CD4-positive, alpha-beta T cell treated with Interleukin-15 for 1 hour (primary cell): ENCODE measurements around the gene ARAP3.
A peak's percentile ranks its signal among the peaks of the same experiment; 100 is the strongest.

Experiments used
- DNase-seq: peaks from one replicate; pipeline ENCODE4 v3.0.0-alpha.2; 2020

Gene ARAP3

DNA sequence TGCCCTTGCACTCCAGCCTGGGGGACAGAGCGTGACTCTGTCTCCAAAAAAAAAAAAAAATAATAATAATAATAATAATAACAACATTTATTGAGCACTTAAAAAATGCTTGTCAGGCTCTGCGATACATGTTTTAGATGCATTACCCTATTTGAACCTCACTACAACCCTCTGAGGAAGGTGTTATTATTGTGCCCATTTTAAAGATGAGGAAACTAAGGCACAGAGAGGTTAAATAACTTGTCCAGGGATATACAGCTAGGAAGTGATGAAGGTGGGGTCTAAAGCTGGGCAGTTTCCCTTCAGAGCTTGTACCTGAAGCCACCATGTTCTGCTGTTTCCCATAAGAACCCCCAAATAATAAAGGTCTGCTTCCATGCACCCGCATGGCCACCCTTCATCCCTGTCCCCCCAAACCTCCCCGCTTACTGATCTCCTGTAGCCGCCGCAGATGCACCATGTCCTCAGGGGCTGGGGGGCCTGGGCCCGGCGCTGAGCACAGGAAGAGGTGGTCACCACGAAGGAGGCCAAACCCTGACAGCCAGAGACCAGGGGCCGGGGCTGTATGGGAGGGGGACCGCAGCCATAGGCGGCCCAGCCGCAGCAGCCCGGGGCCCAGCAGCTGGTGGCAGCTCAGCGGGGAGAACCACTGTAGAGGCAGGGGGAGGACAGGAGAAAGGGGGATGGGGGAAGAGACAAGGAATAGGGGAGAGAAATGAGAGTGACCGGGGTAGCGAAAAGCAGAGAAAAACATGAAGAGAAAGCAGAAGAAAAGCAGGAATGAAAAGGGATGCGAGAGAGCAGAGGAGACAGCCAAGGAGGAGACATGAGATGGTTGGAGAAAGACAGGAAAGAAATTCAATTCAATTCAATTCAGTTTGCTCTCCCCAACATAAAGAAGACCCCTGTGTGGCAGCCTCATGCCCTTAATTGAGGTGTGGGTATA, 15.8 kb downstream of the ARAP3 start:
- DNase-seq = no peak

DNA sequence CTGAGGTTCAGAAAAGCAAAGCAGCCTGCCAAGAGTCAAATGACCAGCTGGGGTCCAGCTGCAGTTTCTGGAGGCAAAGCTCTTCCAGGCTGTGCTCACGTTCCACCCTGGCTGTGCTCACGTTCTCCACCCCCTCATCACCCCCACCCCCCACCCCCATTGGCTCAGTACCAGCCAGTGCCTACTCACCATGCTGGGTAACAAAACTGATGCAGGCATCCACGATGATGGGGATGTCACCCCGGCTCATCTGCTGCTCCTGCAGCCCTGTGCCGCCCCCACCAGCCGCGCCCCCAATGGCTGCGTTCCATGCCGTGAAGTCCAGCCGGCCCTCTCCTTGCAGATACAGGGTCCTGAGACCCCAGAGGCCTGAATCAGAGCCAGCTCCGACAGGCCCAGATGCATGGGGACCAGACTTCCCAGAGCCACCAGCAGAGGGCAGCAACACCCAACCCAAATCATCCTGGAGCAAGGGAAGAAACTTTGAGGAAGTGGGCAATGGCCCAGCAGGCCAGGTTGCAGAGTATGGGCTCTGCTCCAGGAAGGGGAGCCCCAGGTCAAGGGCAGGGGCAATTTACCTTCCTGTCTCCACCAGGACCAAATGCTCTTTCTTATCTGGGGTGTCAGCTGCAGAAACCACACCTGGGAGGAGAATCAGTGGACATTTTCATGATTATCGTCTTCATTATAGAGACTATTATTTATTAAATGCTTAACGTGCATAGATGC, 17.1 kb downstream of the ARAP3 start:
- DNase-seq = peak; percentile 70

- DNase-seq = no peak
Observed at GRCh38 chr5:141663506-141663905, 18.5 kb downstream of the ARAP3 start.

- DNase-seq = no peak
Observed at GRCh38 chr5:141662028-141662427, 20.0 kb downstream of the ARAP3 start.

GRCh38 chr5:141657937-141658545, 24.0 kb downstream of the ARAP3 start:
- DNase-seq = no peak

DNA sequence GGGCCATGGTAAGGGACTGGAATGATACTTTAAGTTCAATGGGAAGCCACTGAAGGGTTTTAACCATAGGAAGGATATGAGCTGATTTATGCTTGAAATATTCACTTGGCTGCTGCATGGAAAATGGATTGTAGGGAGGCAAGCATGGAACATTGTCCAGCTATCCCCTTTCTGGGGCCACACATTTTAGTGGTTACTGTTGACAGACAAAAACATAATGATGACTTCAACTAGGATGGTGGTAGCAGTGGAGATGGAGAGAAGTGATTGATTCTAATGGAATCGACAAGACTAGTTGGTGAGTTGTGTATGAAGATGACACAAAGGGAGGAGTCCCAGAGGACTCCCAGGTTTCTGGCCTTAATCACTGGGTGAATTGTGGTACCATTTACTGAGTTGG, 24.6 kb downstream of the ARAP3 start:
- no peak for DNase-seq

- no peak for DNase-seq
Observed at GRCh38 chr5:141656396-141656795, 25.6 kb downstream of the ARAP3 start.

GRCh38 chr5:141655020-141655419, 27.0 kb downstream of the ARAP3 start:
- DNase-seq = no peak

DNA sequence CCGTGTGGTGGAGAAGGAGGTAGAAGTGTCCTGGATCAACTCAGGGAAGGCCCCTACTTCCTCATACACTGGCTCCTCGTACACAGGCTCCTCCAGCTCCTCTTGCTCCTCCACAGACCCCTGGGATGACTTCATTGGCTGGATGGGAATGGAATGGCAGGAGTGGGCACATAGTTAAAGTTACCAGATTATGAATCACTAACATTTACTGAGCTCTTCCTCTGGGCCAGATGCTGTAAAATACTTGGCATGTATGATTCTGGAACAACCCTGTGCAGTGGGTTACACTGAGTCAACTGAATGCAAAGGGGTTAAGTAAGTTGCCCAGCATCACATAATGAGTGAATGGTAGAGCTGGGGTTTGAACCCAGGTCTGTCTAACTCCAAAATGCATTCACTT, 27.7 kb downstream of the ARAP3 start:
- DNase-seq = no peak

DNA sequence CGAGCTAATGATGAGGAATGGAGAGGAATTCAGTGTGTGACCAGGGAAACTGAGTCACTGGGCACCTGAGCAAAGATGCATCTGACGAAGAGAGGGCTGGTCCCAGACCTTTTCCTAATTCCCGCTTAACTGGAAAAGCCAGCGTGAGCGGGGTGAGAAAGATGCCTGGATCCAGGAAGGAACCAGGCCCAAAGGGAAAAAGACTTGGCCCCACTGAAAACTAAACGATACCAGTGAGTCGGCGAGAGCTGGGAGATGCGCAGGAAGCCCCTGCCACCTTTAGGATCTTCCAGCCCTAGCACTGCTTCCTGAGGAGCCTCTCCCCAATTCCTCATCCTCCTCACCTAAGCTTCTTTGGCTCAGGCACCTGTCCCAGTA, 30.3 kb downstream of the ARAP3 start:
- DNase-seq = no peak

DNA sequence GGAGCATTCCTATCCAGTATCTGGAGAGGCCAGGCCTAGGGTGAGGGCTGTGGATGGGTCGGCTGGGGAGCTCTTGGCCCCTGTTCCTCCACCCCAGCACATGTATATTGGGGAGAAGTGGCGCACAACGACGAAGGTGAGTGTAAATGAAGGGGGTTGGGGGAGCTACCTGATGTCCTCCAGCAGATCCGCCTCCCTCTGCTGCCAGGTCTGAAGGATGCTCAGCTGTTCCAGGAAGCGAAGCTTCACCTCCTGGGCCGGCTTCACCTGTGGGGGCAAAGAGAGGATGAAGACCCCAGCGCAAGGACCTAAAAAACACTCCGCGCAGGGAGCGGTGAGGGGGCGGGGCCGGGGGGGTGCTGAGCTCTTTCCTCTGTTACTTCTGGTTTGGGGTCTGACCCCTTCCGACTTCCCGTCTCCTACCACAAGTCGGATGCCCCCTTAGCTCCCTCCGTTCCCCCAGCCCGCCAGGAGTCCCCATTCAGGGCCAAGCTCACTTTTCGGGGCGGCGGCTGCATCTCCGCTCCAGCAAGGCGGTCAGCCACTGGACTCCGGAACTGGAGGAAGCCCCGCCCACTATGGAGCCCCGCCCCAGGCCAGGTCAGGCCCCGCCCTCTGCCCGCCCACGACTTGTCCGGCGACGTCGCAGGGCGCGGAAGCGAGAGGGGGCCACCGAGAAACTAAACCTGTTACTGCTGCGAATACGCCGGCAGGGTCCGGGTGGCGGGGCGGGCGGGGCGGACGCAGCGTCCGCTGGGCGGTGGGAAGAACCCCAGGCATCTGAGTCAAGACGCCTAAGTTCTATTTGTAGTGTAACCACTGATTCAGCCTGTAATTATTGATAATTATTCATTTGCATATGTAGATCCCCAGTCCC, 30.9 kb downstream of the ARAP3 start, which contains the start of gene FCHSD1:
FCHSD1 (minus strand) TSS at position 568 of the 877 bp plus-strand sequence; CDS start at position 518, 50 bp downstream.
- DNase-seq = peak; percentile 85

GRCh38 chr5:141649972-141650371, 32.1 kb downstream of the ARAP3 start:
- no peak for DNase-seq

GRCh38 chr5:141649056-141649688, 32.9 kb downstream of the ARAP3 start:
- DNase-seq = no peak

GRCh38 chr5:141647851-141648250, 34.2 kb downstream of the ARAP3 start:
- DNase-seq = no peak

DNA sequence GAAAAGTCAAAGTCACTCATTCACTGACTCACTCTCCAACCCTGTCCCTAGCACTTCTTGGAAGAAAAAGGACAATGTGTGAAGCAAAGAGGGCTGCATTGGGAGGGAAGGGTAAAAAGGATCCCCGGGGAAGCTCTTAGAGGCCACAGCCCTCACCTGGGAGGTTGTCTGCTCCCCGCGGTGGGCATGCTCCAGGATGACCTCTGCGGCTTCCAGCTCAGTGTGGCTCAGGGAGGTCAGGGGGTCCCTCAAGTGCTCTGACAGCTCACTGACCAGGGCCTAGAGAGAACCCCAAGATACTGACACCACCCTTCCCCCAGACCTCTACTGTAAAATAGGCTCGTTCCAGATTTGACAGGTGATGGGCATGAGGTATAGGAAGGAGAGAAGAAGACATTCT, 34.8 kb downstream of the ARAP3 start:
- DNase-seq = no peak

GRCh38 chr5:141646026-141646425, 36.0 kb downstream of the ARAP3 start:
- DNase-seq = no peak

DNA sequence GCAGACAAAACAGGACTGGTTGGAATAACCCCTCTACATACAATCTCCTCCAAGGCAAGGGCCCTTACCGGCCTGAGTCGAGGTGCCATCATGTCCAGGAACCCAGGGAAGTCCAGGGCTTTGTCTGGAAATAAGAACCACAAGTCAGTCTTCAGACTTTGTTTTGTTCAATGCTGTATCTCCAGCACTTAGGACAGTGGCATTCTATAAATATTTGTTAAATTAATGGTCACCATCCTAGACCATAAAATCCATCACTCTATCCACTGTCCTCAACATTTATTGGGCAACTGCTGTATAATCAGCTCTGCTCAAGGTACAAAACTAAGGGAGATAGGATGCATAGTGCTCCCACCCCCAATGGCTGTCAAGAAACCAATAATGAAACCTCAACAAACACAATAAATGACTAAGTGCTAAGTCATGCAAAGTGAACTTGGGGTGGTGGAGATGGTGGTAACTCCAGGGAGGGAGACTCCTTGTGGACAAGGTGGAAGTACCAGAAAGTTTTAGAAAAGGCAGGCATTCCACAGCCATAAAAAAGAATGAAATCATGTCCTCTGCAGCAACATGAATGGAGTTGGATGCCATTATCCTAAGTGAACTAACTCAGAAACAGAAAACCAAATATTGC, 40.3 kb downstream of the ARAP3 start:
- DNase-seq = no peak

DNA sequence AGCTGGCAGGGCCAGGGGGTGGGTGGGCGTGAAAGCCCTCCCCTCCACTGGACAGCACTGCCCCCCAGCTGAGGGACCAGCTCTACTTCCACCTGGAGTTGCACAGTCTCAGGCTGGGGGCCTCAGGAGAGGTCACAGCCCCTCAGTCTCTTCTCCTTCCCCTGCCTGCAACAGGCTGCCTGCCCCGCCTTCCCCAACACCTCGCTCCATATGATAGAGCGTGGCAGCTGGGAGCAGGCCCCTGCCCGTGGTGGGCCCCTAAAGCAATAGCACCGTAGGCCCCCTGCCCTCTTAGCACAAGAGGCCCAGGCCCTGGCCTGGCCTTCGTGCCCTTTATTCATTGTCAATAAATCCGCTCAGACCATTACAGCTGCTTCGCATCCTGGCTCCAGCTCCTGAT, 41.3 kb downstream of the ARAP3 start:
- no peak for DNase-seq

DNA sequence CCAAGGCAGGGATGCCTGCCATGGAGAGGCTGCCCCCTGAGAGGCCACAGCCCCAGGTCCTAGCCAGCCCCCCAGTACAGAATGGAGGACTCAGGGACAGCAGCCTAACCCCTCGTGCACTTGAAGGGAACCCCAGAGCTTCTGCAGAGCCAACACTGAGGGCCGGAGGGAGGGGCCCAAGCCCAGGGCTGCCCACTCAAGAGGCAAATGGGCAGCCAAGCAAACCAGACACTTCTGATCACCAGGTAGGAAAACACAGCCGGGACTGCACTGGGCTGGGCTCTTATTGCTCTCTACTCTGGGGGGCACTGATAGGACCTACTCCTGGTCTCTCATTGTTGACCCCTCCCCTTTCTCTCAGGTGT, 42.0 kb downstream of the ARAP3 start:
- no peak for DNase-seq

DNA sequence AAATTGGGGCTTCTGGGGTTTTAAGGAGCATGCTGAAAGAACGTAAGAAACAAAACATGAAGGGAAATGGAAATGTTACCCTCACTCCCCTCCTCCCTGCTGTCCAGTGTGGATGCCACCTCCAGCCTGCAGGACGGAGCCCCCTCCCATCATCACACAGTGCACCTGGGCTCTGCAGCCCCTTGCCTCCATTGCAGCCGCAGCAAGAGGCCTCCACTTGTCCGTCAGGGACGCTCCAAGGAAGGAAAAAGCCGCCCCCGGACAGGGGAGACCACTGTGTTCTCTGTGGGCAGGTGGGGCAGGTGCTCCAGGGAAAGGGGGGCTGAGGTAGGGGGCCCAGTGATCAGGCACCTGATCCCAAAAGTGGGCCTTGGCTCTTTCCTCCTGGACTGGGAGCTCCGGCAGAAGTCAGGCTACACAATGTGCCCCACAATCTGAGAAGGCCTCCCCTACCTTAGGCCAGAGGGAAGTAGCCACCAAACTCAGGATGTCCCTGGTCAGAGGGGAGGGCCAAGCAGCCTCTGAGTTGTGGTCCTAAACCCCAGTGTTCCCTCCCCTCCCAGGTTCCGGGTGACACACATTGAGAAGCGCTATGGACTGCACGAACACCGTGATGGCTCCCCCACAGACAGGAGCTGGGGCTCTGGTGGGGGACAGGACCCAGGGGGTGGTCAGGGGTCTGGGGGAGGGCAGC, 42.5 kb downstream of the ARAP3 start:
- no peak for DNase-seq

- no peak for DNase-seq
Observed at GRCh38 chr5:141638771-141639170, 43.3 kb downstream of the ARAP3 start.
